ENCODE results near the gene PPFIBP2. TPM values are rescaled to one million over a fixed set of nuclear protein-coding genes. Genes with fewer than 3 reads are reported as not detected.

PPFIBP2 gene
- total and polyA plus RNA-seq, 2 of the 13 experiments (the other 11 are each of a cell fraction or from before 2014, with no cell fraction given) = 15.0 to 52.5 TPM

DNA sequence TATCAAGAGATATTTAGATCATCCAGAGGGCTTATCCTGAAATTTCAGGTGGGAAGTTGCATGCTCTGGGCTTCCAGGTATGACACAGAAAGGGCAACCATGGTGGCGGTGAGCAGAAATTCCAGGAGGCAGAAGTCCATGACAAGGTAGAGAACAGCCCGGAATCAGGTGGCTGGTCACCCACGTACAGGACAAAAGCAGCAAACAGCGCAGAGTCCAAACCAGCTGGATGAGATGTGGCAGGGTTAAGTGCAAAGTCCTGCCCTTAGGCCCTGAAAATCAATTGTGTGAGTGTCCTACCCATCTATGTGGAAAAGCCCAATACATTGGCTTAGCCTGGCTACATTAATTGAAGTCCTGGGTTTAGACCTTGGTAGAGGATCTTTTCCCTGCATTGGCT lies 11.6 kb downstream of the PPFIBP2 start (continued):
- TF ChIP-seq GATAD1 (CRISPR knock-in tag; IDR thresholded peaks at IDR 0.05) (no peak), ELF4 (CRISPR knock-in tag; IDR thresholded peaks at IDR 0.05; ENCODE audit: borderline replicate concordance) (no peak), HNRNPL (IDR thresholded peaks at IDR 0.05; ENCODE audit: low read depth, low read length) (no peak), PAF1 (CRISPR knock-in tag; IDR thresholded peaks at IDR 0.05) (no peak), ZNF773 (CRISPR knock-in tag; IDR thresholded peaks at IDR 0.05; ENCODE audit: borderline replicate concordance) (no peak), MAFK (conservative IDR thresholded peaks at IDR 0.05 in 1 of 2, IDR thresholded peaks at IDR 0.05 in 1 of 2; ENCODE audit: low read length in 2 of 2) (no peak), GZF1 (CRISPR knock-in tag; IDR thresholded peaks at IDR 0.05) (no peak), ZNF556 (CRISPR knock-in tag; IDR thresholded peaks at IDR 0.05; ENCODE audit: borderline replicate concordance) (peak; percentile 41; the same call in 1 of the 2 replicates), MEF2D (CRISPR knock-in tag; IDR thresholded peaks at IDR 0.05) (no peak; the same call in 1 of the 2 replicates), ZNF331 (CRISPR knock-in tag; IDR thresholded peaks at IDR 0.05) (peak; percentile 77; the same call in 1 of the 2 replicates), IRX3 (CRISPR knock-in tag; IDR thresholded peaks at IDR 0.05; ENCODE audit: borderline replicate concordance, low read depth) (no peak), ZNF24 (IDR thresholded peaks at IDR 0.05) (0 out of 2 replicates have a peak, but pooled peaks have one; percentile 60), ZSCAN12 (CRISPR knock-in tag; IDR thresholded peaks at IDR 0.05) (no peak), ZNF230 (CRISPR knock-in tag; IDR thresholded peaks at IDR 0.05) (no peak), ZNF234 (CRISPR knock-in tag; conservative IDR thresholded peaks at IDR 0.05) (no peak), ZNF460 (CRISPR knock-in tag; IDR thresholded peaks at IDR 0.05; ENCODE audit: borderline replicate concordance) (no peak; the same call in 1 of the 2 replicates), ZNF678 (CRISPR knock-in tag; IDR thresholded peaks at IDR 0.05) (no peak), SP4 (CRISPR knock-in tag; IDR thresholded peaks at IDR 0.05) (no peak; the same call in 1 of the 2 replicates), ZEB1 (IDR thresholded peaks at IDR 0.05; ENCODE audit: insufficient replicate concordance, low read depth) (peak; percentile 93), SMC3 (IDR thresholded peaks at IDR 0.05; ENCODE audit: low read length) (peak; percentile 14; the same call in 1 of the 2 replicates), ZC3H4 (CRISPR knock-in tag; IDR thresholded peaks at IDR 0.05; ENCODE audit: borderline replicate concordance) (no peak), CHD4 (IDR thresholded peaks at IDR 0.05; ENCODE audit: borderline replicate concordance, low read length) (no peak), REST (IDR thresholded peaks at IDR 0.05; ENCODE audit: borderline replicate concordance in 1 of 2, low read depth in 1 of 2, low read length in 2 of 2) (no peak; a peak in 1 of 4 replicates), ZNF550 (CRISPR knock-in tag; IDR thresholded peaks at IDR 0.05; ENCODE audit: borderline replicate concordance) (no peak), GABPB1 (CRISPR knock-in tag; IDR thresholded peaks at IDR 0.05) (no peak), BCL6 (CRISPR knock-in tag; IDR thresholded peaks at IDR 0.05) (peak; percentile 51; the same call in 1 of the 2 replicates), ZNF83 (CRISPR knock-in tag; IDR thresholded peaks at IDR 0.05; ENCODE audit: borderline replicate concordance) (no peak), ZNF20 (CRISPR knock-in tag; IDR thresholded peaks at IDR 0.05) (no peak), RARA (CRISPR knock-in tag; IDR thresholded peaks at IDR 0.05) (peak; percentile 35; the same call in 1 of the 2 replicates)
